GM12878 (cell line): Measurements from ENCODE around the gene SLF2. TPM values are rescaled to one million over a fixed set of nuclear protein-coding genes. Genes with fewer than 3 reads are reported as not detected.

Experiments
- ATAC-seq: fragments of 200-7000 bp; cut with Tn5 transposase; 3 replicates; pipeline ENCODE4 v1.9.1; 2020; ENCODE audit warnings: mild to moderate bottlenecking, moderate library complexity
- BruUV-seq: library from RNA; stranded (reverse); fragments of 400-500 nt; replicated peaks from 2 replicates; lab custom pipeline; 2021; lab: Mats Ljungman, UMichigan
- CTCF ChIA-PET: fragments of 300-600 bp; sonication (Branson Sonifier 250); formaldehyde crosslinking; extraction: SDS; loops from one replicate; lab custom pipeline; 2021; ENCODE audit warnings: inconsistent platforms; lab: Yijun Ruan, JAX
- POLR2A ChIA-PET: fragments of 350-600 bp; formaldehyde crosslinking; extraction: SDS; loops from one replicate; lab custom pipeline; 2021; ENCODE audit warnings: inconsistent platforms; lab: Charles Lee
- RAD21 ChIA-PET: fragments of 300-600 bp; sonication (Branson Sonifier 250); formaldehyde crosslinking; loops from one replicate; lab custom pipeline; 2023; ENCODE audit warnings: antibody characterized with exemption; ENCODE audit not compliant: unreplicated experiment; lab: Charles Lee
- SMC1A ChIA-PET: fragments of 300-600 bp; sonication (Branson Sonifier 250); formaldehyde crosslinking; loops from one replicate; lab custom pipeline; 2023; ENCODE audit not compliant: unreplicated experiment, uncharacterized antibody; lab: Charles Lee
- DNase-seq: peaks from one replicate; pipeline ENCODE4 v3.0.0-alpha.2; 2011; ENCODE audit warnings: low read depth, low spot score
- FAIRE-seq: peaks from 3 replicates; lab custom pipeline; 2011; peaks lifted over from hg19 to GRCh38; lab: Jason Lieb, UNC
- H2AFZ ChIP-seq: 2 replicates; pipeline ENCODE4 v1.6.0; 2011; ENCODE audit warnings: low read depth, low read length, control low read depth; ENCODE audit not compliant: control insufficient read depth
- H3K27ac ChIP-seq: 2 replicates; pipeline ENCODE4 v1.5.1; 2011; ENCODE audit warnings: control low read depth; ENCODE audit not compliant: control insufficient read depth, insufficient read depth
- H3K27me3 ChIP-seq, 2 experiments: replicated peaks in 1 of 2; 2 replicates each; pipeline versions ENCODE4 v1.6.0 to v1.6.1; 2011; ENCODE audit warnings: low read length in 1 of 2; ENCODE audit not compliant: control insufficient read depth in 2 of 2, insufficient read depth in 2 of 2
- H3K36me3 ChIP-seq, 2 experiments: 2 replicates each; pipeline ENCODE4 v1.5.1; 2011; ENCODE audit warnings: low read length in 1 of 2; ENCODE audit not compliant: control insufficient read depth in 2 of 2, insufficient read depth in 2 of 2
- H3K4me1 ChIP-seq: 2 replicates; pipeline ENCODE4 v1.6.1; 2011; ENCODE audit warnings: mild to moderate bottlenecking, low read length, moderate library complexity, mixed read lengths; ENCODE audit not compliant: control insufficient read depth, insufficient read depth
- H3K4me2 ChIP-seq: 2 replicates; pipeline ENCODE4 v1.6.0; 2011; ENCODE audit warnings: control low read depth; ENCODE audit not compliant: control insufficient read depth, insufficient read depth
- H3K4me3 ChIP-seq: fragments of 200-600 bp; sonication (generic); 2 replicates; pipeline ENCODE4 v1.5.1; 2016
- H3K79me2 ChIP-seq: 2 replicates; pipeline ENCODE4 v1.6.0; 2011; ENCODE audit warnings: low read length; ENCODE audit not compliant: control insufficient read depth, insufficient read depth
- H3K9ac ChIP-seq: 2 replicates; pipeline ENCODE4 v1.8.0; 2011; ENCODE audit warnings: low read length, control low read depth, mixed read lengths; ENCODE audit not compliant: control insufficient read depth, insufficient read depth
- H3K9me3 ChIP-seq: replicated peaks from 3 replicates; pipeline ENCODE4 v1.5.1; 2011; ENCODE audit warnings: mild to moderate bottlenecking, low read length; ENCODE audit not compliant: control insufficient read depth, insufficient read depth
- H4K20me1 ChIP-seq: 2 replicates; pipeline ENCODE4 v1.6.0; 2011; ENCODE audit not compliant: control insufficient read depth, insufficient read depth
- BACH1 ChIP-seq: fragments of 450-650 bp; IDR thresholded peaks from 2 replicates; pipeline ENCODE4 v1.6.1; 2017; ENCODE audit warnings: mild to moderate bottlenecking, borderline replicate concordance
- ETV6 ChIP-seq, 2 experiments: fragments of 450-650 bp in 1 of 2; IDR thresholded peaks in 1 of 2; conservative IDR thresholded peaks in 1 of 2; 2 replicates each; pipeline ENCODE4 v1.6.1; 2014; ENCODE audit warnings: antibody characterized with exemption in 1 of 2, borderline replicate concordance in 1 of 2, low read depth in 1 of 2, mild to moderate bottlenecking in 1 of 2, moderate library complexity in 1 of 2
- GABPA ChIP-seq: IDR thresholded peaks from 2 replicates; pipeline ENCODE4 v1.6.1; 2014; ENCODE audit warnings: antibody characterized with exemption, low read depth, mild to moderate bottlenecking, inconsistent platforms
- MTA3 ChIP-seq: IDR thresholded peaks from 2 replicates; pipeline ENCODE4 v1.6.1; 2012; ENCODE audit warnings: low read length, inconsistent platforms, borderline replicate concordance
- NFYB ChIP-seq: IDR thresholded peaks from 2 replicates; pipeline ENCODE4 v1.6.1; 2011; ENCODE audit warnings: low read depth, mild to moderate bottlenecking, low read length, improper control_type of control experiment, moderate library complexity; ENCODE audit not compliant: insufficient read depth
- POLR2A ChIP-seq: IDR thresholded peaks from 2 replicates; pipeline ENCODE4 v1.6.1; 2011; ENCODE audit warnings: low read depth, mild to moderate bottlenecking, low read length
- RCOR1 ChIP-seq: conservative IDR thresholded peaks from 2 replicates; pipeline ENCODE4 v1.6.1; 2012; ENCODE audit warnings: low read depth, low read length, improper control_type of control experiment
- SIN3A ChIP-seq: IDR thresholded peaks from 2 replicates; pipeline ENCODE4 v1.6.1; 2012; ENCODE audit warnings: low read depth, low read length, improper control_type of control experiment
- SMARCA5 ChIP-seq: fragments of 450-650 bp; IDR thresholded peaks from 2 replicates; pipeline ENCODE4 v1.6.1; 2017; ENCODE audit warnings: mild to moderate bottlenecking
- ZNF592 ChIP-seq: fragments of 450-650 bp; IDR thresholded peaks from 2 replicates; pipeline ENCODE4 v1.6.1; 2017; ENCODE audit warnings: mild to moderate bottlenecking, moderate library complexity
- WGBS: methylation state at CpG from one replicate; pipeline ENCODE4 v1.1.6; 2016; ENCODE audit warnings: low lambda C conversion rate; ENCODE audit not compliant: insufficient replicate concordance, insufficient coverage; ENCODE audit errors: missing lambda C conversion rate; 5-methylcytosine and 5-hydroxymethylcytosine counted together
- in situ Hi-C: fragments of 300-500 bp; cut with MboI; formaldehyde crosslinking; loops from 9 replicates; pipeline ENCODE4 v1.14.3; 2018; ENCODE audit warnings: mixed read lengths
- intact Hi-C: fragments of 100-400 bp; cut with micrococcal nuclease; formaldehyde crosslinking; loops from one replicate; pipeline ENCODE4 v1.14.2; 2022; ENCODE audit not compliant: unreplicated experiment
- polyA plus RNA-seq, 11 experiments: library from polyadenylated mRNA; depleted of rRNA in 4 of 11; unstranded in 6 of 11; stranded (reverse) in 5 of 11; fragments of >200 nt; fragmentation: Nextera tagmentation in 4 of 11; fragmentation: Illumina TruSeq in 1 of 11; extraction: Ambion mirVana in 4 of 11; extraction: Trizol in 1 of 11; gene quantifications; 1 replicate in 1 of 11; 2 replicates in 10 of 11; pipeline versions ENCODE4 v1.2.1 to v1.2.3, GENCODE V29; 2011 to 2016; ENCODE audit warnings: inconsistent platforms in 2 of 11, missing spikeins in 2 of 11, low read depth in 1 of 11
- total RNA-seq, 4 experiments: library from RNA; depleted of rRNA in 3 of 4; stranded (reverse); fragments of >200 nt in 3 of 4; fragmentation: Illumina TruSeq in 1 of 4; extraction: Trizol in 1 of 4; gene quantifications; 2 replicates each; pipeline versions ENCODE4 v1.2.1 to v1.2.3, GENCODE V29; 2013 to 2021
- TF ChIP-seq, protein P1 (sequence below): fragments of 450-650 bp; IDR thresholded peaks from 2 replicates; pipeline ENCODE4 v1.6.1; 2017; ENCODE audit warnings: borderline replicate concordance
- TF ChIP-seq, protein P2 (sequence below): IDR thresholded peaks from 2 replicates; pipeline ENCODE4 v1.6.1; 2011; ENCODE audit warnings: mild to moderate bottlenecking, low read depth, low read length, moderate library complexity; ENCODE audit not compliant: insufficient replicate concordance

Gene SLF2
- total and polyA plus RNA-seq, 10 of the 15 experiments (the other 5 are each of a cell fraction or from before 2014, with no cell fraction given): 3.0 to 25.2 (median 17.9) TPM

DNA sequence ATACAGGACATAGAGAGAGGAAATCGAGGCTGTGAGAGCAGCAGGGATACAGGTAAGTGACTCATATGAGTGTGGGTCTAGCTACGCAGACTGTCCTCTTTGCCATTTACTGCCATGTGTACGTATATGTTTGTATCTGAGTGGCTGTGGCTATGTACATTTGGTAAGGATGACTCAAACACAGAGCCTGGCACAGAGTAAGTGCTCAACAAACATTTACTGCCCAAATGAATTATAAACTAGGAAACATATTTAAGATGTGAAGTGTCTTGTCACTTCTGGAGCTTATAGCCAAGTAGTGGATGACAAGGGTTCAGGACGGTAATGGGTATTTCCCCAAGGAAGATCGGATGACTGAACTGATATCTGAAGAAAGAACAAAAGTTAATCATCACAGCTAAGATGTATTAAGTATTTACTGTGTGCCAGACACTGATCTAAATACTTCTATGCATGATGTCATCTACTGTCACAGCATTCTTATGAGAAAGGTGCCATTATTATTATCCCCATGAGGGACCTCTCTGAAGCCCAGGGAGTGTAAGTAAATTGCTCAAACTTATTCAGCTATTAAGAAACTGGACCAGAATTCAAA lies 68.5 kb downstream of the SLF2 start:
- peaks cover 0 to 3% of the 10 kb centered on the region in 2 experiments; a peak in 2 of 4 replicates for H3K36me3 ChIP-seq
- peaks cover 7% of the 10 kb centered on the region for H3K4me1 ChIP-seq
- H3K27me3 ChIP-seq: no peaks in the 10 kb centered on the region
- H3K9me3 ChIP-seq: no peaks in the 10 kb centered on the region
- no peak overlapping the region for H3K9ac ChIP-seq
- FAIRE-seq: no peak
- no peak overlapping the region for H3K4me3 ChIP-seq
- H3K27ac ChIP-seq: no peak overlapping the region
- CTCF ChIA-PET: interaction anchor here (1.0 to 1.9 kb wide), 4 partner anchors 9 to 33 kb away, joined by 5 to 6 read pairs (median 6); no protein-coding TSS in a partner anchor
- H2AFZ ChIP-seq: no peak overlapping the region
- DNase-seq: no peak
- in situ Hi-C loops (no loop called here), intact Hi-C loops (no loop called here)
- 78% methylated on average over 5 of the region's 5 CpGs for WGBS
- H3K79me2 ChIP-seq: 0 out of 2 replicates have a peak, but pooled peaks cover under 1% of the 10 kb centered on the region
- no peak for ATAC-seq
- no TSS peak for BruUV-seq
- no peak overlapping the region for H3K4me2 ChIP-seq
- H4K20me1 ChIP-seq: no peaks in the 10 kb centered on the region
- POLR2A ChIA-PET: no interaction called here
- TF ChIP-seq SIN3A: no peak
- TF ChIP-seq RCOR1: no peak
- no peak for TF ChIP-seq BACH1
- TF ChIP-seq ETV6 (conservative IDR thresholded peaks at IDR 0.05 in 1 of 2, IDR thresholded peaks at IDR 0.05 in 1 of 2; ENCODE audit: borderline replicate concordance in 1 of 2, low read depth in 1 of 2): no peak
- no peak for TF ChIP-seq NFYB
- no peak for TF ChIP-seq SMARCA5
- TF ChIP-seq, protein P1, sequence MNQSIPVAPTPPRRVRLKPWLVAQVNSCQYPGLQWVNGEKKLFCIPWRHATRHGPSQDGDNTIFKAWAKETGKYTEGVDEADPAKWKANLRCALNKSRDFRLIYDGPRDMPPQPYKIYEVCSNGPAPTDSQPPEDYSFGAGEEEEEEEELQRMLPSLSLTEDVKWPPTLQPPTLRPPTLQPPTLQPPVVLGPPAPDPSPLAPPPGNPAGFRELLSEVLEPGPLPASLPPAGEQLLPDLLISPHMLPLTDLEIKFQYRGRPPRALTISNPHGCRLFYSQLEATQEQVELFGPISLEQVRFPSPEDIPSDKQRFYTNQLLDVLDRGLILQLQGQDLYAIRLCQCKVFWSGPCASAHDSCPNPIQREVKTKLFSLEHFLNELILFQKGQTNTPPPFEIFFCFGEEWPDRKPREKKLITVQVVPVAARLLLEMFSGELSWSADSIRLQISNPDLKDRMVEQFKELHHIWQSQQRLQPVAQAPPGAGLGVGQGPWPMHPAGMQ: no peak
- no peak for TF ChIP-seq POLR2A
- TF ChIP-seq, protein P2, sequence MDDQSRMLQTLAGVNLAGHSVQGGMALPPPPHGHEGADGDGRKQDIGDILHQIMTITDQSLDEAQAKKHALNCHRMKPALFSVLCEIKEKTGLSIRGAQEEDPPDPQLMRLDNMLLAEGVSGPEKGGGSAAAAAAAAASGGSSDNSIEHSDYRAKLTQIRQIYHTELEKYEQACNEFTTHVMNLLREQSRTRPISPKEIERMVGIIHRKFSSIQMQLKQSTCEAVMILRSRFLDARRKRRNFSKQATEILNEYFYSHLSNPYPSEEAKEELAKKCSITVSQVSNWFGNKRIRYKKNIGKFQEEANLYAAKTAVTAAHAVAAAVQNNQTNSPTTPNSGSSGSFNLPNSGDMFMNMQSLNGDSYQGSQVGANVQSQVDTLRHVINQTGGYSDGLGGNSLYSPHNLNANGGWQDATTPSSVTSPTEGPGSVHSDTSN: no peak
- TF ChIP-seq MTA3: no peak
- no peak for TF ChIP-seq ZNF592
- TF ChIP-seq GABPA: no peak
- SMC1A ChIA-PET: no interaction called here
- RAD21 ChIA-PET: no interaction called here
